ENCODE data around the gene AAMP.

AAMP gene

DNA sequence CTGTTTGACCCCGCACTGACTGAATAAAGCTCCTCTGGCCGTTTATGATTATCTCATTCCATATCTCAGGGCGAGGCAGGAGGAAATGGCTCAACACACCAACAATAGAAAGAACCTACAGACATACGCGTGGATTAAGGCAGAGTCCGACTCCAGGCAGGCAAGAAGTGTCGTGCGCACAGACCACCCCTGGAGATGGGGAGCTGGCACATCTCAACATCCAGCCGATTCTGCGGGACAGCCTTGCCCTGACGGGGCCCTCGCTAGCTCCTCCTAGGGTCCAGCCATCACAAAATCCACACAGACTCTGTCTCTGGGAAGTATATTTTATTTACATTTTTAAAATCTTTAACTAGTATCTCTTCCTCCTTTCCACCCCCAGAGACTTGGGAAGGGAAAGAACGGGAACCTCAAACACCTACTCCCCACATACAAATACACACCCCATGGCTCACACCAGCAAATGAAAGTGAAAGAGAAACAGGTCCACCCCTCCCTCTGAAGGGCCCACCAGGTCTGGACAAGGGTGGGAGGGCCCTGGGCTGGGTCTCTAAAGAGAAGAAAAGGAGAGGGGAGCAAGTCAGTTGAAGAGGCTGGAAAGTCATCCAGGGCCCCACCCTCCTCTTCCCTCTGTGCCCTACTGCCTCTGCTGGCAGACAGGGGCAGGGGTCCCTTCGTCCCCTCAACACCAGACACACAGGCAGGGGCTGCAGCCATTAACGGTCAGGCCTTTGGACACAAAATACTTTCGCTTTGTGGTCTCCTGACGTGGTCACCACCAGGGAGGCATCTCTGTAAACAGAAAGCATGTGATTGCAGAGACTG, 5.9 kb downstream of the AAMP start:
- no peak overlapping the region for H3K27ac ChIP-seq
- no peak for TF ChIP-seq CTCF (conservative IDR thresholded peaks at IDR 0.05)

DNA sequence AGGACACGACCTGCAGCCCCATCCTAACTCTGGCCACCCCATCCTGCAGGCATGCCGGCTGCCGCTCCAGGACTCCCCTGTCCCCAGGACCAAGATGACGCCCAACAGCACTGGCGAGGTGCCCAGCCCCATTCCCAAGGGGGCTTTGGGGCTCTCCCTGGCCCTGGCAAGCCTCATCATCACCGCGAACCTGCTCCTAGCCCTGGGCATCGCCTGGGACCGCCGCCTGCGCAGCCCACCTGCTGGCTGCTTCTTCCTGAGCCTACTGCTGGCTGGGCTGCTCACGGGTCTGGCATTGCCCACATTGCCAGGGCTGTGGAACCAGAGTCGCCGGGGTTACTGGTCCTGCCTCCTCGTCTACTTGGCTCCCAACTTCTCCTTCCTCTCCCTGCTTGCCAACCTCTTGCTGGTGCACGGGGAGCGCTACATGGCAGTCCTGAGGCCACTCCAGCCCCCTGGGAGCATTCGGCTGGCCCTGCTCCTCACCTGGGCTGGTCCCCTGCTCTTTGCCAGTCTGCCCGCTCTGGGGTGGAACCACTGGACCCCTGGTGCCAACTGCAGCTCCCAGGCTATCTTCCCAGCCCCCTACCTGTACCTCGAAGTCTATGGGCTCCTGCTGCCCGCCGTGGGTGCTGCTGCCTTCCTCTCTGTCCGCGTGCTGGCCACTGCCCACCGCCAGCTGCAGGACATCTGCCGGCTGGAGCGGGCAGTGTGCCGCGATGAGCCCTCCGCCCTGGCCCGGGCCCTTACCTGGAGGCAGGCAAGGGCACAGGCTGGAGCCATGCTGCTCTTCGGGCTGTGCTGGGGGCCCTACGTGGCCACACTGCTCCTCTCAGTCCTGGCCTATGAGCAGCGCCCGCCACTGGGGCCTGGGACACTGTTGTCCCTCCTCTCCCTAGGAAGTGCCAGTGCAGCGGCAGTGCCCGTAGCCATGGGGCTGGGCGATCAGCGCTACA, 7.0 kb downstream of the AAMP start:
- TF ChIP-seq CTCF (conservative IDR thresholded peaks at IDR 0.05), result no peak
- no peak overlapping the region for H3K27ac ChIP-seq

- TF ChIP-seq CTCF (conservative IDR thresholded peaks at IDR 0.05), result no peak
- H3K27ac ChIP-seq, result no peak overlapping the region
Measured at GRCh38 chr2:218262237-218262600, 7.7 kb downstream of the AAMP start.

DNA sequence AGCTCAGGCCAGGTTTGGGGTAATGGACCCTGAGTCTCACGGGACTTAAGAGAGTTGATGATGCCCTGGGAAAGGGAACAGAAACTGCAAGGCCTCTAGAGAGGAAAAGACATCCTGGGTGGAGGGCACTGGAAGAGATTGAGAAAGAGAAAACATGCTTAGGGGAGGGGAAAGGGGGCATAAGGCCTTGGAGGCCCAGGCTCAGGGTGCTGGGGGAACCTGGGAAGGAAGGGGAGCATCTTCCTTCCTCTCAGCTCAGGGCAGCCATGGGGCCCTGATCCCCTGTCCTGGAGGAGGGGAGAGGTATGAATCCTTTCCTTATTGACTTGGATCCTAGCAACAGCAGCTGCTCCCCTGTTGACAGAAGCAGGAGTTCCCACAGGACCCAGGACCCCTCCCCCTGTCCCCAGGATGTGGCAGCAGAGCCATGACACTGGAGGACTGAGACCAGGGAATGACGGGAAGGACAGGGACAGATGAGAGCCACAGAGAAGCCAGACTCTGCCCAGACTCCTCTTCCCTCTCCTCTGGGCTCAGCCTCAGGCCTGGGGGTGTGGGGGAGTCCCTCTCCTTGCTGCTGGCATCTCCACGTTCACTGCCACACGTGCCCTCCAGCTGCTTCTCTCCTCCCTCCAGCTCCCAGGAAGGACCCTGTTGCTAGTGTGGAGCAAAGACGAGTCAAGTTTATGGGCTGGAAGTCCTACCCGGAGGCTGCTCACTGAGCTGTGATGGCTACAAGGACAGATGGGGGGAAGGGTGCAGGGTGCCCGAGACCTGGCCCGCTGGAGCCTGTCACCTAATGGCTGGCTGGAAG, 8.3 kb downstream of the AAMP start:
- TF ChIP-seq CTCF (conservative IDR thresholded peaks at IDR 0.05), result no peak
- 0 out of 2 replicates have a peak overlapping the region, but pooled peaks have one; percentile 2 for H3K27ac ChIP-seq

DNA sequence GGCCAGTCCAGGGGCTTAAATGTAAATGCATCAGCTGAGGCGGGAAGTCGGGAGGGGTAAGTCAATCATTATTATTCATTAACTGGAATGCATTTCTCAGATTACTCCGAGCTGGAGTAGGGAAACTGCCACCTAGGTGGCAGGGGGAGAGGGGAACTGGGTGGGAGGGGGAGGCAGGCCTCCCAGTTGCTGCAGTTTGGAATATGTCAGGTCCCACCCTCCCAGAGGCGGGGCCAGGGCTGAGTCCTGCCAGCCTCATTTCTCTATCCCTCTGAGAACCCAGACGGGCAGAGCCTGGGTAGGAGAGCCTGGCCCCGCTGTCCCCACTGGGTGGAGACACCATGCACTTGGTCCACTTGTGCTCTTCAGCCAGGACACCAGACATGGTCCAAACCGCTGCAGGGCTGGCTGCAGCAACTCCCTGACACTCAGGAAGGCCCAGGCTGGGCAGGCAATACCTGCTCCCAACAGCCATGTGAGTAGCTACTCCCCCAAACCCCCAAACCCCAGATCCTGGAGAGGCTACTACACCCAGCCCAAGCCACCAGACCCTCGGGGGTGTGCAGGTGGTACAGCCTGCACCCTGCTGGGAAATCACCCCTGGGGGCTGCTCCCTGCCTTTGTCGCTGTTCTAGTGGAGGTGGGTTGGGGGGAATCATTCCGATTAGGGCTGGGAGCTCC, 9.1 kb downstream of the AAMP start, which contains the start of gene GPBAR1:
GPBAR1 (plus strand) TSS at position 274 of the 681 bp plus-strand sequence. CDS start 1,710 bp downstream, outside the sequence.
- 0 out of 2 replicates have a peak within 1 kb of the TSS, but pooled peaks have one; percentile 2 for H3K27ac ChIP-seq
- TF ChIP-seq CTCF (conservative IDR thresholded peaks at IDR 0.05), result no peak

DNA sequence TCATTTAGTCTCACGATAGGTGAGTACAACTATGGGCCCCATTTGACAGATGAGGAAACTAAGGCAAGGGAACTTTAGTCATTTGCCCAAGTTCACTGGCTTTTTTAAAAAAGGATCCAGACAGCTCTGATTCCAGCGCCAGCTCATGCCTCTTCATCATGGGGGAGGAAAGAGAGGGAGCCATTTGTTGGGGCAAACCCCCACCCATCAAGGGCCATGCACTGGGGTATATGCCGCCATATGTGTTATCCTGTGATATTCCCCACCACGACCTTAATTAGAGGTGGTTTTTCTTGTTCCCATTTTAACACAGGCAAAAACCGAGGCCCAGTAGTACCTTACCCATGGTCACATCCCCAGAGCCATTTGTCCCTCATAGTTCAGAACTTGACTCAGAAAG, 9.8 kb downstream of the AAMP start:
- TF ChIP-seq CTCF (conservative IDR thresholded peaks at IDR 0.05), result no peak
- H3K27ac ChIP-seq, result no peak overlapping the region

Data from VCaP (cell line).